Transverse colon (tissue), 4 donors: Measurements from ENCODE around the gene ZBTB5.

Experiments used
- CTCF ChIP-seq, 5 experiments: fragments of 200-600 bp in 3 of 5; fragments of 450-650 bp in 2 of 5; sonication (generic) in 3 of 5; IDR thresholded peaks; 1 replicate in 2 of 5; 2 replicates in 3 of 5; pipeline ENCODE4 v1.5.1; 2016 to 2017; ENCODE audit warnings: antibody characterized with exemption in 5 of 5, inconsistent platforms in 3 of 5, mild to moderate bottlenecking in 2 of 5, moderate library complexity in 1 of 5
- POLR2A ChIP-seq: fragments of 450-650 bp; IDR thresholded peaks from one replicate; pipeline ENCODE4 v1.6.1; 2016; ENCODE audit warnings: antibody characterized with exemption, mild to moderate bottlenecking, moderate library complexity
- POLR2AphosphoS5 ChIP-seq, 3 donors: sonication (generic); formaldehyde crosslinking; IDR thresholded peaks; one replicate each; pipeline ENCODE4 v1.6.1; 2016; ENCODE audit warnings: antibody characterized with exemption in 3 of 3

- TF ChIP-seq POLR2AphosphoS5 (IDR thresholded peaks at IDR 0.05) = no peak
- TF ChIP-seq CTCF (IDR thresholded peaks at IDR 0.05) = no peak
- TF ChIP-seq POLR2A = no peak
Observed at GRCh38 chr9:37499297-37499696, 34.0 kb upstream of the ZBTB5 start.
